Brain pericyte (primary cell): ENCODE results near the gene DNER.

ENCODE experiments used
- DNase-seq: peaks from one replicate; pipeline ENCODE4 v3.0.0-alpha.2; 2012; ENCODE audit warnings: low read depth, low spot score

DNER gene

GRCh38 chr2:229501051-229501794 is 213.1 kb downstream of the DNER start:
- DNase-seq = no peak

- DNase-seq = no peak
Observed at GRCh38 chr2:229492034-229492433, 222.3 kb downstream of the DNER start.

- DNase-seq = no peak
Observed at GRCh38 chr2:229490167-229490566, 224.2 kb downstream of the DNER start.

GRCh38 chr2:229489016-229489415 is 225.3 kb downstream of the DNER start:
- DNase-seq = peak; percentile 33

- DNase-seq = no peak
Observed at GRCh38 chr2:229488232-229488631, 226.1 kb downstream of the DNER start.

- DNase-seq = no peak
Observed at GRCh38 chr2:229486673-229487072, 227.7 kb downstream of the DNER start.

- no peak for DNase-seq
Observed at GRCh38 chr2:229485857-229486256, 228.5 kb downstream of the DNER start.

GRCh38 chr2:229477269-229477755 is 237.0 kb downstream of the DNER start:
- DNase-seq = no peak

GRCh38 chr2:229475778-229476177 is 238.6 kb downstream of the DNER start:
- no peak for DNase-seq

- no peak for DNase-seq
Observed at GRCh38 chr2:229474125-229474524, 240.2 kb downstream of the DNER start.

- DNase-seq = no peak
Observed at GRCh38 chr2:229470781-229471180, 243.6 kb downstream of the DNER start.

GRCh38 chr2:229467783-229468182 is 246.6 kb downstream of the DNER start:
- DNase-seq = no peak

GRCh38 chr2:229463841-229464346 is 250.5 kb downstream of the DNER start:
- no peak for DNase-seq

- no peak for DNase-seq
Observed at GRCh38 chr2:229462112-229462511, 252.2 kb downstream of the DNER start.

- no peak for DNase-seq
Observed at GRCh38 chr2:229456091-229456490, 258.3 kb downstream of the DNER start.

GRCh38 chr2:229454934-229455631 is 259.3 kb downstream of the DNER start:
- DNase-seq = no peak

- no peak for DNase-seq
Observed at GRCh38 chr2:229453230-229453629, 261.1 kb downstream of the DNER start.

GRCh38 chr2:229451852-229452251 is 262.5 kb downstream of the DNER start:
- no peak for DNase-seq

GRCh38 chr2:229447227-229447626 is 267.1 kb downstream of the DNER start:
- DNase-seq = no peak

- no peak for DNase-seq
Observed at GRCh38 chr2:229446350-229446749, 268.0 kb downstream of the DNER start.

GRCh38 chr2:229445501-229446211 is 268.7 kb downstream of the DNER start:
- DNase-seq = no peak

GRCh38 chr2:229445019-229445418 is 269.3 kb downstream of the DNER start:
- peak; percentile 97 for DNase-seq
